ENCODE measurements around the gene ARHGAP20. TPM values are rescaled to one million over a fixed set of nuclear protein-coding genes. Genes with fewer than 3 reads are reported as not detected.

ARHGAP20 gene
- total RNA-seq, 4 donors from 2014 or later = 0.51 to 2.3 (median 1.1) TPM

GRCh38 chr11:110566577-110566976, 145.7 kb downstream of the ARHGAP20 start:
- Histone ChIP-seq H3K36me3 (no peaks in the 10 kb centered on the region), H3K27ac (no peak overlapping the region), H3K9me3 (no peaks in the 10 kb centered on the region), H3K27me3 (no peaks in the 10 kb centered on the region), H3K4me3 (no peak overlapping the region), H3K4me1 (peaks cover 0 to 2% of the 10 kb centered on the region in 2 donors)
- intact Hi-C loops (cut with DNase I; ENCODE audit: low total_unique reads) (no loop called here), in situ Hi-C loops (cut with MboI; ENCODE audit: low sequenced_read_pairs in 4 of 4) (no loop called here)
- TF ChIP-seq POLR2A (IDR thresholded peaks at IDR 0.05) = no peak
- TF ChIP-seq, protein P1, sequence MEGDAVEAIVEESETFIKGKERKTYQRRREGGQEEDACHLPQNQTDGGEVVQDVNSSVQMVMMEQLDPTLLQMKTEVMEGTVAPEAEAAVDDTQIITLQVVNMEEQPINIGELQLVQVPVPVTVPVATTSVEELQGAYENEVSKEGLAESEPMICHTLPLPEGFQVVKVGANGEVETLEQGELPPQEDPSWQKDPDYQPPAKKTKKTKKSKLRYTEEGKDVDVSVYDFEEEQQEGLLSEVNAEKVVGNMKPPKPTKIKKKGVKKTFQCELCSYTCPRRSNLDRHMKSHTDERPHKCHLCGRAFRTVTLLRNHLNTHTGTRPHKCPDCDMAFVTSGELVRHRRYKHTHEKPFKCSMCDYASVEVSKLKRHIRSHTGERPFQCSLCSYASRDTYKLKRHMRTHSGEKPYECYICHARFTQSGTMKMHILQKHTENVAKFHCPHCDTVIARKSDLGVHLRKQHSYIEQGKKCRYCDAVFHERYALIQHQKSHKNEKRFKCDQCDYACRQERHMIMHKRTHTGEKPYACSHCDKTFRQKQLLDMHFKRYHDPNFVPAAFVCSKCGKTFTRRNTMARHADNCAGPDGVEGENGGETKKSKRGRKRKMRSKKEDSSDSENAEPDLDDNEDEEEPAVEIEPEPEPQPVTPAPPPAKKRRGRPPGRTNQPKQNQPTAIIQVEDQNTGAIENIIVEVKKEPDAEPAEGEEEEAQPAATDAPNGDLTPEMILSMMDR (IDR thresholded peaks at IDR 0.05 in 4 of 5, conservative IDR thresholded peaks at IDR 0.05 in 1 of 5) = no peak
- no peak for ATAC-seq
- DNase-seq = no peak

- Histone ChIP-seq H3K27me3 (no peaks in the 10 kb centered on the region), H3K4me3 (no peak overlapping the region), H3K9me3 (no peaks in the 10 kb centered on the region), H3K36me3 (no peaks in the 10 kb centered on the region), H3K4me1 (peaks cover 0 to 2% of the 10 kb centered on the region in 2 donors), H3K27ac (no peak overlapping the region)
- no peak for TF ChIP-seq POLR2A (IDR thresholded peaks at IDR 0.05)
- TF ChIP-seq, protein P1 (IDR thresholded peaks at IDR 0.05 in 4 of 5, conservative IDR thresholded peaks at IDR 0.05 in 1 of 5) = no peak
- DNase-seq = no peak
- intact Hi-C loops (cut with DNase I; ENCODE audit: low total_unique reads) = no loop called here
- no peak for ATAC-seq
- in situ Hi-C loops (cut with MboI; ENCODE audit: low sequenced_read_pairs in 4 of 4) = no loop called here
Measured at GRCh38 chr11:110565357-110566336, 146.6 kb downstream of the ARHGAP20 start.

GRCh38 chr11:110564676-110565356, 147.4 kb downstream of the ARHGAP20 start:
- intact Hi-C loops (cut with DNase I; ENCODE audit: low total_unique reads) = no loop called here
- TF ChIP-seq POLR2A (IDR thresholded peaks at IDR 0.05) = no peak
- TF ChIP-seq, protein P1 (IDR thresholded peaks at IDR 0.05 in 4 of 5, conservative IDR thresholded peaks at IDR 0.05 in 1 of 5) = no peak

DNA sequence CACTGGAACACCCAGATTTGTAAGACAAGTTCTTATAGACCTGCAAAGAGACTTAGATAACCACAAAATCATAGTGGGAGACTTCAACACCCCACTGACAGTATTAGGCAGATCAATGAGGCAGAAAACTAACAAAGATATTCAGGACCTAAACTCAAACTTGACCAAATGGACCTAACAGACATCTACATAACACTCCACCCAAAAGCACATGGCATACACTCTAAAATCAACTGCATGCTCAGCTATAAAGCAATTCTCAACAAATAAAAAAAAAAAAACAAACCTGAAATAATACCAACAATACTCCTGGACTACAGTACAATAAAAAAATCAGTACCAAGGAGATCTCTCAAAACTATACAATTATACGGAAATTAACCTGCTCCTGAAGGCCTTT, 167.5 kb downstream of the ARHGAP20 start:
- in situ Hi-C loops (cut with MboI; ENCODE audit: low sequenced_read_pairs in 4 of 4) (no loop called here), intact Hi-C loops (cut with DNase I; ENCODE audit: low total_unique reads) (no loop called here)
- Histone ChIP-seq H3K27me3 (no peaks in the 10 kb centered on the region), H3K36me3 (no peaks in the 10 kb centered on the region), H3K4me3 (no peak overlapping the region), H3K4me1 (no peaks in the 10 kb centered on the region), H3K9me3 (no peaks in the 10 kb centered on the region), H3K27ac (no peak overlapping the region)
- ATAC-seq (no peak), DNase-seq (no peak)
- no peak for TF ChIP-seq POLR2A (IDR thresholded peaks at IDR 0.05)
- TF ChIP-seq, protein P1 (IDR thresholded peaks at IDR 0.05 in 4 of 5, conservative IDR thresholded peaks at IDR 0.05 in 1 of 5) = no peak

More at GRCh38 chr11:110564676-110565356, 147.4 kb downstream of the ARHGAP20 start:
- no peaks in the 10 kb centered on the region for H3K27me3 ChIP-seq
- no peaks in the 10 kb centered on the region for H3K9me3 ChIP-seq
- no peak overlapping the region for H3K27ac ChIP-seq
- no peaks in the 10 kb centered on the region for H3K36me3 ChIP-seq
- in situ Hi-C loops (cut with MboI; ENCODE audit: low sequenced_read_pairs in 4 of 4) = no loop called here
- peaks cover 0 to 2% of the 10 kb centered on the region in 2 donors for H3K4me1 ChIP-seq
- no peak overlapping the region for H3K4me3 ChIP-seq
- ATAC-seq (no peak), DNase-seq (no peak)
